Breast epithelium (tissue), 4 donors: ENCODE results near the gene ANTXR2. TPM values are rescaled to one million over a fixed set of nuclear protein-coding genes. Genes with fewer than 3 reads are reported as not detected.

Experiments
- DNase-seq, 2 donors: peaks; one replicate each; pipeline ENCODE4 v3.0.0-alpha.2; 2019; ENCODE audit warnings: low spot score in 2 of 2
- H3K27ac ChIP-seq, 2 donors: fragments of 200-600 bp; sonication (generic) in 1 of 2; one replicate each; pipeline ENCODE4 v1.5.1; 2016 to 2019; ENCODE audit warnings: mild to moderate bottlenecking in 1 of 2
- H3K27me3 ChIP-seq, 2 donors: fragments of 200-600 bp; sonication (generic) in 1 of 2; one replicate each; pipeline versions ENCODE4 v1.5.1 to v1.6.0; 2017 to 2019; ENCODE audit warnings: control low read depth in 1 of 2, mild to moderate bottlenecking in 1 of 2
- H3K36me3 ChIP-seq: fragments of 200-600 bp; one replicate; pipeline ENCODE4 v1.5.1; 2019
- H3K4me1 ChIP-seq, 2 donors: fragments of 200-600 bp; sonication (generic); one replicate each; pipeline ENCODE4 v1.5.1; 2016 to 2019; ENCODE audit warnings: control low read depth in 1 of 2
- H3K4me3 ChIP-seq, 3 donors: fragments of 200-600 bp; sonication (generic); 1 replicate in 2 of 3; 2 replicates in 1 of 3; pipeline ENCODE4 v1.5.1; 2016 to 2019; ENCODE audit warnings: mild to moderate bottlenecking in 3 of 3, moderate library complexity in 2 of 3
- H3K9me3 ChIP-seq, 2 donors: fragments of 200-600 bp; sonication (generic) in 1 of 2; one replicate each; pipeline ENCODE4 v1.5.1; 2016 to 2019; ENCODE audit warnings: control low read depth in 1 of 2
- POLR2A ChIP-seq: fragments of 450-650 bp; IDR thresholded peaks from one replicate; pipeline ENCODE4 v1.6.1; 2016; ENCODE audit warnings: antibody characterized with exemption, mild to moderate bottlenecking, moderate library complexity
- POLR2AphosphoS5 ChIP-seq, 3 donors: sonication (generic); formaldehyde crosslinking; IDR thresholded peaks; one replicate each; pipeline ENCODE4 v1.6.1; 2017; ENCODE audit warnings: antibody characterized with exemption in 3 of 3
- intact Hi-C: fragments of 100-400 bp; cut with DNase I; formaldehyde crosslinking; loops from one replicate; pipeline ENCODE4 v1.15.1; 2023; ENCODE audit warnings: low total_unique reads
- total RNA-seq, 3 donors: library from RNA; depleted of rRNA; stranded (reverse); fragments of >200 nt; gene quantifications; one replicate each; pipeline ENCODE4 v1.1.0, GENCODE V29; 2016
- TF ChIP-seq, protein P1 (sequence below), 3 donors: fragments of 450-650 bp; IDR thresholded peaks; one replicate each; pipeline ENCODE4 v1.5.1; 2016 to 2017; ENCODE audit warnings: antibody characterized with exemption in 3 of 3, mild to moderate bottlenecking in 3 of 3, moderate library complexity in 3 of 3

Gene ANTXR2
- total RNA-seq, 3 donors from 2014 or later: 55.1 to 229 (median 77.4) TPM

DNA sequence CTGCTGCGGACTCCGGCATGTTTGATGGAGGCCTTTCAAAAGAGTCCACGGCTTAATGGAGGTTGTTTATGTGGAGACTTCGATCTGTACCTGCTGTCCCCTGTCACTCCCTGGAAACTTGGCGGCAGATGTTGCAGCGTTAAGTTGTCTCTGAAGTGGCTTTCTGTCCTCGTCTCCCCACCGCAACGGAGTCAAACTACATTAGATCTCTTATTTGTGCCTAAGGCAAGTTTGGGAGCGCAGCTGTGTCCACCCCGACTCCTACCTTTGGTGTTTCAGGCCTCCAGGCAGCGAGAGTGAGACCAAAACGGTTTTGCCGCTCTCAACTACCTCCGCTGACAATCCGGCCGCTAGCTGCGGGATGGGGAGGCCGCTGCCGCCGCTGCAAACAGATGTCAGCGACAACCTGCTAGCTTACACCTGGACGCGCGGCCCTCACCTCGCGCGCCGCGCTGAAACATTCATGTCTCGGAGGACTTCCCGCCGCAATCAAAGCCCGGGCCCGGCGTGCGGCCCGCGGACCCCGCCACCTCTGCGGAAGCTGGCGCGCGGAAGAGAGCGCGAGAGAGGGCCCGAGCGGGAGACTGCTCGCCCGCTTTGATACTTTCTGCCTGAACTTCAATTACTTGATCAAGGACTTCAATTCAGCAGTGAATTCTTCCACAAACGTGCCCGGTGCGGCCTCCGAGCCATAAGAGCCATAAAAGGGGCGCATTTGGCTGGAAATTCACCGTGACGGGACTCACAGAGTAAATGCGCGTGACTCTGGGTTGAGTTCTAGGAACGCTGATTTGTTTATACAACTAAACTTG is 108.4 kb downstream of the ANTXR2 start:
- no peaks in the 10 kb centered on the region for H3K27me3 ChIP-seq
- no peak for DNase-seq
- H3K27ac ChIP-seq: no peak overlapping the region
- H3K4me1 ChIP-seq: no peaks in the 10 kb centered on the region
- peaks cover 6 to 9% of the 10 kb centered on the region in 2 donors for H3K9me3 ChIP-seq
- H3K36me3 ChIP-seq: no peaks in the 10 kb centered on the region
- TF ChIP-seq POLR2AphosphoS5 (IDR thresholded peaks at IDR 0.05): no peak
- TF ChIP-seq, protein P1, sequence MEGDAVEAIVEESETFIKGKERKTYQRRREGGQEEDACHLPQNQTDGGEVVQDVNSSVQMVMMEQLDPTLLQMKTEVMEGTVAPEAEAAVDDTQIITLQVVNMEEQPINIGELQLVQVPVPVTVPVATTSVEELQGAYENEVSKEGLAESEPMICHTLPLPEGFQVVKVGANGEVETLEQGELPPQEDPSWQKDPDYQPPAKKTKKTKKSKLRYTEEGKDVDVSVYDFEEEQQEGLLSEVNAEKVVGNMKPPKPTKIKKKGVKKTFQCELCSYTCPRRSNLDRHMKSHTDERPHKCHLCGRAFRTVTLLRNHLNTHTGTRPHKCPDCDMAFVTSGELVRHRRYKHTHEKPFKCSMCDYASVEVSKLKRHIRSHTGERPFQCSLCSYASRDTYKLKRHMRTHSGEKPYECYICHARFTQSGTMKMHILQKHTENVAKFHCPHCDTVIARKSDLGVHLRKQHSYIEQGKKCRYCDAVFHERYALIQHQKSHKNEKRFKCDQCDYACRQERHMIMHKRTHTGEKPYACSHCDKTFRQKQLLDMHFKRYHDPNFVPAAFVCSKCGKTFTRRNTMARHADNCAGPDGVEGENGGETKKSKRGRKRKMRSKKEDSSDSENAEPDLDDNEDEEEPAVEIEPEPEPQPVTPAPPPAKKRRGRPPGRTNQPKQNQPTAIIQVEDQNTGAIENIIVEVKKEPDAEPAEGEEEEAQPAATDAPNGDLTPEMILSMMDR (IDR thresholded peaks at IDR 0.05): no peak
- H3K4me3 ChIP-seq: no peak overlapping the region
- intact Hi-C loops: no loop called here

DNA sequence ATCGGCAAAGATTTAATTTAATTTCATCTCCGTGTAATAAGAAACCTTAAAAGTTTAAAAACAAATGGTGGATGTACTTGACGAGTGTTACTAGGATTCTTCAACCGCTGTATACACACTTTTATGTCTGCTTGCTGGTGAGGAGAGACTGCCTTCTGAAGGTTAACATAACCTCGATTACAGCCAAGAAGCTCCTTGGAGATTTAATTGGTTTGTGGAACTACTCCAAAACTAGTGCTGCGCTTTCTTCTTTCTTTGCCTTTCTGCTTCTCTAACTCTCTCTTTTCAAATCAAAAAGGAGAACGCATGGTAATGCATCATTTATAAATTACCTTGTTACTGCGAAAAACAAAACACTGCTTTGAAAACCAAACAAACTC is 109.0 kb downstream of the ANTXR2 start:
- intact Hi-C loops: no loop called here
- no peak for DNase-seq
- H3K4me3 ChIP-seq: no peak overlapping the region

DNA sequence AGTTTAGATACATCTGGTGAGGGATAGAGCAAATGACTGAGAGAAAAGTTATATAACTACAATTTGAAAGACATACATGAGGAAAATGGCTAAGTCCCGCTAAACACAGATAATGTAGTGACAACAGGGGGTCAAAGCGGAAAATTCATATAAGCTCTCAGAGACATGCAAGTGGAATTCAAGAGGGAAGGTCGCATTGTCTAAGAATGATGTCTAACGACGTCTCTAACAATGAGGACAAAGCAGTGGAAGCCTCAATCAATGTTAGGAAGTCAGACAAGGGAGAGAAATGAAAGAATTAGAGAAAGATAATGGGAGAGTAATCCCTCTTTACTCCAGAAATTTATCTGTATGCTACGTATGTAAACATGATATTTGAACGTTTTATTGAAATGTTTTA is 113.4 kb downstream of the ANTXR2 start:
- no peak overlapping the region for H3K27ac ChIP-seq
- intact Hi-C loops: no loop called here
- DNase-seq: no peak
- H3K36me3 ChIP-seq: no peaks in the 10 kb centered on the region
- H3K27me3 ChIP-seq: no peaks in the 10 kb centered on the region
- TF ChIP-seq POLR2AphosphoS5 (IDR thresholded peaks at IDR 0.05) (no peak), POLR2A (no peak)
- TF ChIP-seq, protein P1 (IDR thresholded peaks at IDR 0.05): no peak
- no peak overlapping the region for H3K4me3 ChIP-seq
- H3K4me1 ChIP-seq: no peaks in the 10 kb centered on the region
- peaks cover 3 to 6% of the 10 kb centered on the region in 2 donors for H3K9me3 ChIP-seq

More for the DNA sequence above, 109.0 kb downstream of the ANTXR2 start:
- Histone ChIP-seq H3K9me3 (peaks cover 6 to 9% of the 10 kb centered on the region in 2 donors), H3K27me3 (no peaks in the 10 kb centered on the region), H3K36me3 (no peaks in the 10 kb centered on the region), H3K27ac (no peak overlapping the region), H3K4me1 (no peaks in the 10 kb centered on the region)
- no peak for TF ChIP-seq POLR2A
- TF ChIP-seq, protein P1 (IDR thresholded peaks at IDR 0.05): no peak
- TF ChIP-seq POLR2AphosphoS5 (IDR thresholded peaks at IDR 0.05): no peak

DNA sequence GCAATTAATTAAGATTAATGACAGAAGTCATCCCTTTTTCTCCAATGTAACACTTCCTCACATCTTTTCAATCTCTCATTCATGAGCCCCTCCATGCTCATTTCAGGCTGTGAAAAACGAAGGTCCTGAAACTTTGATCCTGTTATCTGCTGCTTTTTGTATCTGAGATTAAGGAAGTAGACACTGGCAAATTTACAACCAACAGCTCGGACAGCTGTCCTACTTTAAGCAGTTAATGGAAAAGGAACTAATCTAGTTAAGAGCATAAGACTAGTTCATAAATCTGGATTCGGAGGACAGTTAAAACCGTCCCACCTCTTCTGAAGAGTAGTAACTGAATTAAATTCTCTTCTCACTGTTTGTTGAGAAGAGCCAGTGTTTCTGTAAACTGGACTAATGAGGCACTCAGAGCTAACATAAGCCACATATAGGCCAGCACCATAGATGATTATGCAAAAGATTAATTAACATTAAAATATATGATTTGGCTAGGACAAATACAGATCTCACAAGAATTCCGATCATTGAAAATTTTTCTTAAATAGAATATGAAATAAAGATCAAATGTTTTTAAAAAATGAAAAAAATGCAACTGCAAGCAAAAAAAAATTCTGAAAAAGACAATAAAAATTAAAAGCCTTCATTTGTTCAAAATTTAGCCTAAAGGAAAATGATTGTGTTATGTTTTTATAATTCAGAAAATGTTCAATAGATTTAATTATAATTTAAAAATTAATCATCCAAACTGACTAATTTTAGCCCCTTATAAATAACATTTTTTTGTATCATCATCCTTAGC is 114.4 kb downstream of the ANTXR2 start:
- Histone ChIP-seq H3K27me3 (no peaks in the 10 kb centered on the region), H3K27ac (no peak overlapping the region), H3K9me3 (no peaks in the 10 kb centered on the region), H3K4me1 (no peaks in the 10 kb centered on the region), H3K4me3 (no peak overlapping the region), H3K36me3 (no peaks in the 10 kb centered on the region)
- TF ChIP-seq POLR2A: no peak
- no peak for TF ChIP-seq POLR2AphosphoS5 (IDR thresholded peaks at IDR 0.05)
- TF ChIP-seq, protein P1 (IDR thresholded peaks at IDR 0.05): no peak
- intact Hi-C loops: no loop called here
- no peak for DNase-seq

DNA sequence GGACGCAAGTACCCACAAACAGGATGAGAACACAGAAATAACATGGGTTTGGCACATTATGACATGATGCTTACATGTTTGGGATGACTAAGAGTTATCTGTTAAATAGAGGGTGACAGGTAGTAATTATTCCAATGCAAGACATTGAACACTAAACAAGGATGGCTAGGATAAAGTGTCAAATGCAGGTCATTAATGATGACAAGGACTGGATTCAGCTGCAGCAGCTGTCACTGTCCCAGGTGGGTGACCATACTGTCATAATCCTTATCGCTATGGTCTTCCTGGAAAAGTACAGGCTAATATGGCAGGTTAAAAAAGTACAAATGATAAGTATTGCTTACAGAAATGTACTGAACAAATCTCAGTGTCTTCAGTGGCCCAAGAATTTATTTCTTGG is 123.9 kb downstream of the ANTXR2 start:
- intact Hi-C loops: no loop called here
- DNase-seq: no peak
- Histone ChIP-seq H3K4me3 (no peak overlapping the region), H3K9me3 (no peaks in the 10 kb centered on the region), H3K27ac (no peak overlapping the region), H3K4me1 (no peaks in the 10 kb centered on the region), H3K27me3 (no peaks in the 10 kb centered on the region), H3K36me3 (no peaks in the 10 kb centered on the region)
- TF ChIP-seq POLR2A (no peak), POLR2AphosphoS5 (IDR thresholded peaks at IDR 0.05) (no peak)
- TF ChIP-seq, protein P1 (IDR thresholded peaks at IDR 0.05): no peak
